Spinal cord (tissue), 10 donors: ENCODE measurements around the gene CDC123. TPM values are rescaled to one million over a fixed set of nuclear protein-coding genes. Genes with fewer than 3 reads are reported as not detected.

Source experiments
- DNase-seq, 6 donors: peaks; one replicate each; pipeline versions ENCODE4 v3.0.0 to v3.0.0-alpha.2; 2013 to 2015; ENCODE audit warnings: low spot score in 6 of 6, low read depth in 4 of 6
- H3K27ac ChIP-seq: one replicate; pipeline ENCODE4 v1.5.1; 2013; ENCODE audit warnings: low read depth, low read length, control low read depth
- H3K27me3 ChIP-seq: one replicate; pipeline ENCODE4 v1.6.1; 2013; ENCODE audit warnings: low read length; ENCODE audit not compliant: control insufficient read depth, insufficient read depth
- H3K36me3 ChIP-seq: one replicate; pipeline ENCODE4 v1.6.1; 2013; ENCODE audit warnings: low read length; ENCODE audit not compliant: control insufficient read depth, insufficient read depth
- H3K4me1 ChIP-seq: one replicate; pipeline ENCODE4 v1.6.1; 2013; ENCODE audit warnings: low read length; ENCODE audit not compliant: control insufficient read depth, insufficient read depth
- H3K4me3 ChIP-seq: one replicate; pipeline ENCODE4 v1.5.1; 2013; ENCODE audit warnings: low read depth, low read length, control low read depth
- H3K9me3 ChIP-seq: one replicate; pipeline ENCODE4 v1.6.1; 2013; ENCODE audit warnings: low read length; ENCODE audit not compliant: control insufficient read depth, insufficient read depth
- WGBS: methylation state at CpG from one replicate; pipeline ENCODE4 v1.1.5; 2013; ENCODE audit warnings: missing lambda C conversion rate; ENCODE audit not compliant: insufficient coverage; 5-methylcytosine and 5-hydroxymethylcytosine counted together
- long read RNA-seq, 4 donors: transcript quantifications; one replicate each; lab custom pipeline, GENCODE V29; 2026
- polyA plus RNA-seq, 2 donors: library from polyadenylated mRNA; unstranded; fragments of 120-200 nt; gene quantifications; one replicate each; pipeline ENCODE4 v1.2.1, GENCODE V29; 2013; ENCODE audit not compliant: insufficient read length in 2 of 2
- total RNA-seq, 2 donors: library from RNA; depleted of rRNA in 1 of 2; stranded (reverse); fragments of 120-200 nt in 1 of 2; fragments of >200 nt in 1 of 2; gene quantifications; one replicate each; pipeline versions ENCODE4 v1.2.3 to v1.2.4, GENCODE V29; 2013 to 2014
- donor health status: healthy.

Gene CDC123, protein sequence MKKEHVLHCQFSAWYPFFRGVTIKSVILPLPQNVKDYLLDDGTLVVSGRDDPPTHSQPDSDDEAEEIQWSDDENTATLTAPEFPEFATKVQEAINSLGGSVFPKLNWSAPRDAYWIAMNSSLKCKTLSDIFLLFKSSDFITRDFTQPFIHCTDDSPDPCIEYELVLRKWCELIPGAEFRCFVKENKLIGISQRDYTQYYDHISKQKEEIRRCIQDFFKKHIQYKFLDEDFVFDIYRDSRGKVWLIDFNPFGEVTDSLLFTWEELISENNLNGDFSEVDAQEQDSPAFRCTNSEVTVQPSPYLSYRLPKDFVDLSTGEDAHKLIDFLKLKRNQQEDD
- total RNA-seq (100 to 1,000 TPM in 1 of 2 donors, 10 to 100 TPM in 1; 86.2 to 105 TPM), polyA plus RNA-seq (100 to 1,000 TPM; 113 to 136 TPM)
- long read RNA-seq, donor 1, transcript CDC123-201 (13 exons, 1,542 nt): major isoform, 21 of 43 reads
- long read RNA-seq, donor 1, partial matches to known transcripts: 21 of 43 reads
- long read RNA-seq, donor 1, other reads (novel, unspliced or antisense): 0 of 43 reads
- long read RNA-seq, donor 2, transcript CDC123-201 (13 exons, 1,542 nt): major isoform, 12 of 12 reads
- long read RNA-seq, donor 2, partial matches to known transcripts: 0 of 12 reads
- long read RNA-seq, donor 2, other reads (novel, unspliced or antisense): 0 of 12 reads
- long read RNA-seq, donor 3, transcript CDC123-201 (13 exons, 1,542 nt): major isoform, 14 of 14 reads
- long read RNA-seq, donor 3, partial matches to known transcripts: 0 of 14 reads
- long read RNA-seq, donor 3, other reads (novel, unspliced or antisense): 0 of 14 reads
- long read RNA-seq, donor 4, transcript CDC123-201 (13 exons, 1,542 nt): major isoform, 20 of 30 reads
- long read RNA-seq, donor 4, partial matches to known transcripts: 9 of 30 reads
- long read RNA-seq, donor 4, other reads (novel, unspliced or antisense): 0 of 30 reads

- Histone ChIP-seq H3K36me3 (peaks cover 6% of the 10 kb centered on the region), H3K27ac (peak within 1 kb of the TSS; percentile 93), H3K4me3 (peak within 1 kb of the TSS; percentile 93), H3K4me1 (peaks cover 8% of the 10 kb centered on the region), H3K27me3 (no peaks in the 10 kb centered on the region), H3K9me3 (no peaks in the 10 kb centered on the region)
- WGBS: under 1% methylated on average over 52 of the region's 62 CpGs
- peak; percentile 83 to 98 (median 92) for DNase-seq
Observed at GRCh38 chr10:12195603-12196506, at the start of gene CDC123, which contains the start of gene NUDT5. CDC123 (plus strand) TSS chr10:12196188; CDS start chr10:12196246, 58 bp downstream. NUDT5 (minus strand) TSS chr10:12195891; CDS start chr10:12186291, 9,600 bp downstream.

- Histone ChIP-seq H3K4me1 (no peaks in the 10 kb centered on the region), H3K9me3 (no peaks in the 10 kb centered on the region), H3K27ac (no peak overlapping the region), H3K4me3 (no peak overlapping the region), H3K27me3 (no peaks in the 10 kb centered on the region), H3K36me3 (peaks cover 33% of the 10 kb centered on the region)
- 41% methylated on average over 2 of the region's 4 CpGs for WGBS
- no peak for DNase-seq
Observed at GRCh38 chr10:12150163-12150562, 45.8 kb upstream of the CDC123 start.

DNA sequence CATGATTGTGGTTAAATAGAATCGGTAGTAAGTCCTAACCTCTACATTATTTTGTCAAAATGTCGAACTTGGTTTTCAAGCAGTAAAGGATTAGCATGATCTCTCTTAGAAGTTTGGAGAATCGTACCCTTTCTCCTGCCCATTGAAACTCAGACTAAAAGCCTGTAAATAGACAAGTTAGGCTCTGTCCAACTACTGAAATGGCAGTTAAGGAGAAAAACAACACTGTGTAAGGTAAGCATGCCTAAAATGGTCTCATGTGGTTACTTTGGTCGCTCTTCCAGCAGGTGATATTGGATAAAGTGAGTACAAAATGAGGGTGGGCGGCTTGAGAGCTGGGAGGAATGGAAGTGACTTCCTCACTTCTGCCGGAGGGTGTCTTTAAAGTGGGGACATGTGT is 41.5 kb upstream of the CDC123 start:
- 90% methylated on average over 5 of the region's 6 CpGs for WGBS
- Histone ChIP-seq H3K4me3 (no peak overlapping the region), H3K9me3 (no peaks in the 10 kb centered on the region), H3K27ac (no peak overlapping the region), H3K4me1 (no peaks in the 10 kb centered on the region), H3K36me3 (peaks cover 29% of the 10 kb centered on the region), H3K27me3 (no peaks in the 10 kb centered on the region)
- no peak for DNase-seq

GRCh38 chr10:12156367-12157123 is 39.4 kb upstream of the CDC123 start:
- Histone ChIP-seq H3K4me3 (no peak overlapping the region), H3K36me3 (peaks cover 36% of the 10 kb centered on the region), H3K27me3 (no peaks in the 10 kb centered on the region), H3K9me3 (no peaks in the 10 kb centered on the region), H3K4me1 (no peaks in the 10 kb centered on the region), H3K27ac (no peak overlapping the region)
- no peak for DNase-seq
- WGBS: 93% methylated on average over 3 of the region's 14 CpGs

DNA sequence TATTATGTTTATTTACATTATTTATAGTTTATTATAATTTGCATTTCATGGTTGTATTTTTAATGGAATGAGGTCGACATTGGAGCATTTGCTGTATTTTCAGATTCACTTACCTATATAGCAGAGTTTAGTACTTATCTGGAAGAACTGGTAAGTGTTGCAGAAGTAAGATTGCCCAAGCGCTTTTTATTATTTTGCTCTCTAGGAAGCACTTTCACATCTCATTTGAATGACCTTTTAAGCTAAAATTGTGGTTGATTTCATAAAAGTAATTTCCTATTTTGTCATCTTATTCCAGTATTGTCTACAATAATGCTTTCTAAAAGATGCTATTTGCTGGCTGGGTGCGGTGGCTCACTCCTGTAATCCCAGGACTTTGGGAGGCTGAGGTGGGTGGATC is 37.9 kb upstream of the CDC123 start:
- Histone ChIP-seq H3K4me3 (no peak overlapping the region), H3K36me3 (peaks cover 38% of the 10 kb centered on the region), H3K9me3 (no peaks in the 10 kb centered on the region), H3K4me1 (no peaks in the 10 kb centered on the region), H3K27me3 (no peaks in the 10 kb centered on the region), H3K27ac (no peak overlapping the region)
- 100% methylated on average over 1 of the region's 3 CpGs for WGBS
- no peak for DNase-seq

DNA sequence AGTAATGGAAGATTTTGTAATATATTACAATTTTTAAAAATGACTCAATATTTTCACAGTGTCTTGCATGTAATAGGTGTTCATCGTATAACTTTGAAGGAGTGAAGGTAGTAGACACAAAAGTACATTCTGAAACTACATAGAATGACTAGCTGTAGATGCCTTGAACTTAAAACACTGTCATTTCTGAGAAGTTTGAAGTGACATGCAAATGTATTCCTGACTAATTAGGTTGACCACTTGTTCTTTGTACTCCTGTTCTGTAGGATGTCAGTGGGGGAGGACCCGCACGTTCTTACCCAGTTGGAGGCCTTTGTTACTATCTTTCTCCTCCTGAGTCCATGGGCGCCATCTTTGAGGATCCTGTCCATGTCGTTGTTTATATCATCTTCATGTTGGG is 35.3 kb upstream of the CDC123 start:
- no CpG with 5 or more reads among the region's 5 CpGs for WGBS
- Histone ChIP-seq H3K27me3 (no peaks in the 10 kb centered on the region), H3K36me3 (peaks cover 54% of the 10 kb centered on the region), H3K4me3 (no peak overlapping the region), H3K27ac (no peak overlapping the region), H3K4me1 (peaks cover 4% of the 10 kb centered on the region), H3K9me3 (no peaks in the 10 kb centered on the region)
- DNase-seq: no peak

- Histone ChIP-seq H3K27ac (no peak overlapping the region), H3K36me3 (peaks cover 53% of the 10 kb centered on the region), H3K27me3 (no peaks in the 10 kb centered on the region), H3K4me3 (no peak overlapping the region), H3K4me1 (peaks cover 4% of the 10 kb centered on the region), H3K9me3 (no peaks in the 10 kb centered on the region)
- no peak for DNase-seq
- WGBS: 98% methylated on average over 5 of the region's 6 CpGs
Observed at GRCh38 chr10:12162927-12163326, 33.1 kb upstream of the CDC123 start.

DNA sequence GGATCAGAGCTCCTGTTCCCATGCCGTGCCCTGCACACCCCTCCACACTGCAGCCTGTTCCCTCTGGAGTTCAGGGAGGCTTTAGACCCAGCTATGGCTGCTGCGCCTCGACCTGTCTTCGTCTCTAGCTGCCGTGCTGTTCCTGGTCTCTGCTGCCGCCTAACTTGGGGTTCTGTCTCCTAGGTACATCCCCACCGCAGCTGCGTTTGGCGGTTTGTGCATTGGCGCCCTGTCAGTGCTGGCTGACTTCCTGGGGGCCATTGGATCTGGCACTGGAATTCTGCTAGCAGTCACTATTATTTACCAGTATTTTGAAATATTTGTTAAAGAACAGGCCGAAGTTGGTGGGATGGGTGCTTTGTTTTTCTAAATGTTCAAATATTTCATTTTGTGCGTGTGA is 31.9 kb upstream of the CDC123 start:
- Histone ChIP-seq H3K4me3 (no peak overlapping the region), H3K4me1 (peaks cover 4% of the 10 kb centered on the region), H3K27me3 (no peaks in the 10 kb centered on the region), H3K27ac (peak overlapping the region; percentile 41), H3K9me3 (no peaks in the 10 kb centered on the region), H3K36me3 (peaks cover 55% of the 10 kb centered on the region)
- WGBS: 89% methylated on average over 11 of the region's 12 CpGs
- DNase-seq: no peak
